Hepatocyte (in vitro differentiated cells): ENCODE results near the gene PLS3. TPM values are rescaled to one million over a fixed set of nuclear protein-coding genes. Genes with fewer than 3 reads are reported as not detected.
A peak's percentile ranks its signal among the peaks of the same experiment; 100 is the strongest.

Experiments
- DNase-seq: peaks from one replicate; pipeline ENCODE4 v3.0.0-alpha.2; 2016; ENCODE audit warnings: low spot score
- H2AFZ ChIP-seq: fragments of 200-600 bp; sonication (generic); 2 replicates; pipeline ENCODE4 v1.6.0; 2016; ENCODE audit warnings: antibody characterized with exemption, mild to moderate bottlenecking
- H3K27ac ChIP-seq: fragments of 200-600 bp; sonication (generic); 2 replicates; pipeline ENCODE4 v1.5.1; 2016; ENCODE audit warnings: mild to moderate bottlenecking
- H3K27me3 ChIP-seq: fragments of 200-600 bp; sonication (generic); 2 replicates; pipeline ENCODE4 v1.6.1; 2016
- H3K36me3 ChIP-seq: fragments of 200-600 bp; sonication (generic); replicated peaks from 2 replicates; pipeline ENCODE4 v1.5.1; 2016; ENCODE audit warnings: low read depth; ENCODE audit not compliant: insufficient read depth
- H3K4me1 ChIP-seq: fragments of 200-600 bp; sonication (generic); 2 replicates; pipeline ENCODE4 v1.5.1; 2016; ENCODE audit warnings: mild to moderate bottlenecking, moderate library complexity; ENCODE audit not compliant: insufficient read depth
- H3K4me2 ChIP-seq: fragments of 200-600 bp; sonication (generic); 2 replicates; pipeline ENCODE4 v1.6.0; 2016
- H3K4me3 ChIP-seq: fragments of 200-600 bp; sonication (generic); 2 replicates; pipeline ENCODE4 v1.5.1; 2016; ENCODE audit warnings: mild to moderate bottlenecking
- H3K79me2 ChIP-seq: fragments of 200-600 bp; sonication (generic); 2 replicates; pipeline ENCODE4 v1.6.0; 2017; ENCODE audit warnings: mild to moderate bottlenecking
- H3K9me2 ChIP-seq: fragments of 200-600 bp; sonication (generic); replicated peaks from 2 replicates; pipeline ENCODE4 v1.6.0; 2017; ENCODE audit warnings: mild to moderate bottlenecking; ENCODE audit not compliant: insufficient read depth
- H3K9me3 ChIP-seq: fragments of 200-600 bp; sonication (generic); 2 replicates; pipeline ENCODE4 v1.5.1; 2016; ENCODE audit warnings: low read depth, mild to moderate bottlenecking
- H4K20me1 ChIP-seq: fragments of 200-600 bp; sonication (generic); 2 replicates; pipeline ENCODE4 v1.6.0; 2016; ENCODE audit warnings: mild to moderate bottlenecking; ENCODE audit not compliant: insufficient read depth, poor library complexity, severe bottlenecking
- EZH2 ChIP-seq: fragments of 200-600 bp; sonication (generic); IDR thresholded peaks from 2 replicates; pipeline ENCODE4 v1.6.1; 2016; ENCODE audit warnings: antibody characterized with exemption, mild to moderate bottlenecking, borderline replicate concordance
- EZH2phosphoT487 ChIP-seq: fragments of 200-600 bp; sonication (generic); IDR thresholded peaks from one replicate; pipeline ENCODE4 v1.6.1; 2018; ENCODE audit warnings: antibody characterized with exemption, mild to moderate bottlenecking, low read depth, moderate library complexity; ENCODE audit not compliant: unreplicated experiment, severe bottlenecking
- whole genome bisulfite sequencing: methylation state at CpG from one replicate; pipeline ENCODE4 v1.1.6; 2016; ENCODE audit warnings: low lambda C conversion rate; ENCODE audit errors: missing lambda C conversion rate; 5-methylcytosine and 5-hydroxymethylcytosine counted together
- polyA plus RNA-seq: library from polyadenylated mRNA; unstranded; fragments of >200 nt; fragmentation: Nextera tagmentation; extraction: Ambion mirVana; gene quantifications from 2 replicates; pipeline ENCODE4 v1.2.1, GENCODE V29; 2016
- total RNA-seq: library from RNA; depleted of rRNA; stranded (reverse); fragments of >200 nt; gene quantifications from 2 replicates; pipeline ENCODE4 v1.2.3, GENCODE V29; 2014
- TF ChIP-seq, protein P1 (sequence below): fragments of 200-600 bp; sonication (generic); IDR thresholded peaks from 2 replicates; pipeline ENCODE4 v1.5.1; 2016; ENCODE audit warnings: antibody characterized with exemption, mild to moderate bottlenecking; ENCODE audit not compliant: poor library complexity

PLS3 gene
- total and polyA plus RNA-seq, 2 experiments from 2014 or later: 277 to 361 TPM

GRCh38 chrX:115584696-115585095 is 23.7 kb downstream of the PLS3 start:
- Histone ChIP-seq H2AFZ (no peak overlapping the region), H4K20me1 (peaks cover 8% of the 10 kb centered on the region), H3K9me3 (no peaks in the 10 kb centered on the region), H3K79me2 (peaks cover 88% of the 10 kb centered on the region), H3K9me2 (no peaks in the 10 kb centered on the region), H3K4me1 (peaks cover 48% of the 10 kb centered on the region), H3K4me2 (peak overlapping the region; percentile 54), H3K27me3 (no peaks in the 10 kb centered on the region), H3K4me3 (no peak overlapping the region), H3K36me3 (no peaks in the 10 kb centered on the region), H3K27ac (peak overlapping the region; percentile 74)
- WGBS: 60% methylated on average over 2 of the region's 2 CpGs
- TF ChIP-seq, protein P1, sequence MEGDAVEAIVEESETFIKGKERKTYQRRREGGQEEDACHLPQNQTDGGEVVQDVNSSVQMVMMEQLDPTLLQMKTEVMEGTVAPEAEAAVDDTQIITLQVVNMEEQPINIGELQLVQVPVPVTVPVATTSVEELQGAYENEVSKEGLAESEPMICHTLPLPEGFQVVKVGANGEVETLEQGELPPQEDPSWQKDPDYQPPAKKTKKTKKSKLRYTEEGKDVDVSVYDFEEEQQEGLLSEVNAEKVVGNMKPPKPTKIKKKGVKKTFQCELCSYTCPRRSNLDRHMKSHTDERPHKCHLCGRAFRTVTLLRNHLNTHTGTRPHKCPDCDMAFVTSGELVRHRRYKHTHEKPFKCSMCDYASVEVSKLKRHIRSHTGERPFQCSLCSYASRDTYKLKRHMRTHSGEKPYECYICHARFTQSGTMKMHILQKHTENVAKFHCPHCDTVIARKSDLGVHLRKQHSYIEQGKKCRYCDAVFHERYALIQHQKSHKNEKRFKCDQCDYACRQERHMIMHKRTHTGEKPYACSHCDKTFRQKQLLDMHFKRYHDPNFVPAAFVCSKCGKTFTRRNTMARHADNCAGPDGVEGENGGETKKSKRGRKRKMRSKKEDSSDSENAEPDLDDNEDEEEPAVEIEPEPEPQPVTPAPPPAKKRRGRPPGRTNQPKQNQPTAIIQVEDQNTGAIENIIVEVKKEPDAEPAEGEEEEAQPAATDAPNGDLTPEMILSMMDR: no peak
- TF ChIP-seq EZH2phosphoT487: no peak
- no peak for TF ChIP-seq EZH2
- no peak for DNase-seq

- no peak overlapping the region for H2AFZ ChIP-seq
- DNase-seq: no peak
- 59% methylated on average over 4 of the region's 4 CpGs for WGBS
- peaks cover 93% of the 10 kb centered on the region for H3K79me2 ChIP-seq
- H3K9me2 ChIP-seq: no peaks in the 10 kb centered on the region
- no peaks in the 10 kb centered on the region for H3K9me3 ChIP-seq
- H3K4me3 ChIP-seq: no peak overlapping the region
- H4K20me1 ChIP-seq: peaks cover 4% of the 10 kb centered on the region
- no peaks in the 10 kb centered on the region for H3K27me3 ChIP-seq
- H3K27ac ChIP-seq: peak overlapping the region; percentile 18
- peak overlapping the region; percentile 28 for H3K4me2 ChIP-seq
- H3K36me3 ChIP-seq: no peaks in the 10 kb centered on the region
- peaks cover 41% of the 10 kb centered on the region for H3K4me1 ChIP-seq
- TF ChIP-seq, protein P1: no peak
- no peak for TF ChIP-seq EZH2
- TF ChIP-seq EZH2phosphoT487: no peak
These were observed 27.2 kb downstream of the PLS3 start for GRCh38 chrX:115588179-115588578.

GRCh38 chrX:115589419-115589818 is 28.4 kb downstream of the PLS3 start:
- no peak overlapping the region for H2AFZ ChIP-seq
- no peaks in the 10 kb centered on the region for H3K9me3 ChIP-seq
- H3K4me2 ChIP-seq: no peak overlapping the region
- TF ChIP-seq EZH2phosphoT487 (no peak), EZH2 (no peak)
- TF ChIP-seq, protein P1: no peak
- H3K9me2 ChIP-seq: no peaks in the 10 kb centered on the region
- H3K4me1 ChIP-seq: peaks cover 38% of the 10 kb centered on the region
- no peaks in the 10 kb centered on the region for H3K36me3 ChIP-seq
- peaks cover 96% of the 10 kb centered on the region for H3K79me2 ChIP-seq
- no peaks in the 10 kb centered on the region for H3K27me3 ChIP-seq
- H4K20me1 ChIP-seq: no peaks in the 10 kb centered on the region
- peak overlapping the region; percentile 22 for H3K27ac ChIP-seq
- DNase-seq: peak; percentile 16
- no peak overlapping the region for H3K4me3 ChIP-seq
- 81% methylated on average over 4 of the region's 4 CpGs for WGBS

DNA sequence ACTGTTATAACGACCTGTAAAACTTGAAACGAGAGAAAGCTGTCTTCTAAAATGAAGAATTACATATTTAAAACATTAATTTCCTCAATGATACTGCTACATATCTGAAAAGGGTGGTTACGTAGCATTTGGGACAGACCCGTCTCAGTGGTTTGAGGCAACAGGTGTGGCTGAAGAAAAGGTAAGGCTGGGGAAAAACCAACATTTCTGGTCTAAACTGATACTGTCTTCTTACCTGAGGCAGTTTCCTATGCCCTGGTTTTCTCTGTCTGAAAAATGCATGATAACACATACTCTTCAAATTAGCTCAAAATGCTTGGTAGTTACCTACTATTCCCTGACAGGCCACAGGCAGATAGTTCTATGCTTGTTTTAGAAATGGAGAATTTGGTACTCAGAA is 30.4 kb downstream of the PLS3 start:
- Histone ChIP-seq H3K4me2 (no peak overlapping the region), H3K27ac (peak overlapping the region; percentile 53), H3K9me2 (no peaks in the 10 kb centered on the region), H3K4me3 (no peak overlapping the region), H4K20me1 (no peaks in the 10 kb centered on the region), H3K79me2 (peaks cover 96% of the 10 kb centered on the region), H3K27me3 (no peaks in the 10 kb centered on the region), H3K36me3 (no peaks in the 10 kb centered on the region), H3K4me1 (peaks cover 33% of the 10 kb centered on the region), H3K9me3 (no peaks in the 10 kb centered on the region), H2AFZ (no peak overlapping the region)
- TF ChIP-seq, protein P1: no peak
- TF ChIP-seq EZH2 (no peak), EZH2phosphoT487 (no peak)
- no peak for DNase-seq
- 82% methylated on average over 4 of the region's 4 CpGs for WGBS
